Measurements from ENCODE around the gene CDKL1.

CDKL1 gene

DNA sequence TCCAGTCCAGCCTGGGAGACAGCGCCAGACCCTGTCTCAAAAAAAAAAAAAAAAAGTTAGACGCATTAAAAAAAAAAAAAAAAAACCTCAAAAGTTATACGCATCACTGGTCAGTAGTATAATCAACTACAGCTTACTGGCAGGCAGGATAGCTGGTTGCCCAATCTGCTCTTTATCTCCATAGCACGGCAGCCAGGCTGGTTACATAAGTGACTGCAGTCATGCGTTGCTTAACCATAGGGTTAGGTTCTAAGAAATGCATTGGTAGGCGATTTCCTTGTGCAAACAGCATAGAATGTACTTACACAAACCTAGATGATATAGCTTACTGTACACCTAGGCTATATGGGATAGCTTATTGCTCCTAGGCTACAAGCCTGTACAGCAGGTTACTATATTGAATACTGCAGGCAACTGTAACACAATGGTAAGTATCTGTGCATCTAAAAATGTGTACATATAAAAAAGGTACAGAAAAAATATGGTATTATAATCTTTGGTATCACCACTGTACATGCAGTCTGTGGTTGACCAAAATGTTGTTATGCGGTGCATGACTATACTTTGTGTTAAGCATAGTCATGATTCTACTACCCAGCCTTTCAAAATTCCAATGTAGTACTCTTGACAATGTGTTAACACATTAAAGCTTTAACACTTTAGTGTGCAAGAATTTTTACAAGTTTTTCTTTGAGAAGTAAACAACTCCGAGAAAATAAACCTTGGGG is 92.8 kb downstream of the CDKL1 start:
- DNase-seq (ENCODE audit: extremely low spot score, insufficient read length, low read depth): no peak
- FAIRE-seq: peak; percentile 12

DNA sequence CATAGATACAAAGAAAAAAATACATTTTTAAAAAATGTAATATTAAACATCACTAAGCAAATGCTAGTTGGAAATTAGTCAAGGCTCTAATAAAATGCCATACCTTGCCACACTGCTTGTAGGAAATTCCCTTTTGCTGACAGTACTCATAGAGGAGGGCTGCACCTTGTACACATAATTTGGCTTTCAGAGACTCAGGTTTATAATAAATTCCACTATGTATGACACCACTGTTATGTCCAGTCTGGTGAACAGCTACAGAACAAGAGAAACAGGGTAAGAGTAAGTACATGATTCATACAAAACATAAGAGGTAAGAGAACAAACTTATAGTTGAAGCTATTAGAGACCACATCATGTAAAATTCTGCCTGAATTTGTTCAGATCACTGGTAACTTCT is 94.8 kb downstream of the CDKL1 start:
- no peak for DNase-seq (ENCODE audit: extremely low spot score, insufficient read length, low read depth)
- FAIRE-seq: no peak

GRCh38 chr14:50299585-50299984 is 97.1 kb downstream of the CDKL1 start:
- no peak for DNase-seq (ENCODE audit: extremely low spot score, insufficient read length, low read depth)
- no peak for FAIRE-seq

- FAIRE-seq: no peak
Observed at GRCh38 chr14:50290306-50290705, 106.4 kb downstream of the CDKL1 start.

GRCh38 chr14:50288146-50288545 is 108.5 kb downstream of the CDKL1 start:
- DNase-seq (ENCODE audit: extremely low spot score, insufficient read length, low read depth) (no peak), FAIRE-seq (no peak)

More at GRCh38 chr14:50290306-50290705, 106.4 kb downstream of the CDKL1 start:
- DNase-seq (ENCODE audit: extremely low spot score, insufficient read length, low read depth): no peak

GRCh38 chr14:50285861-50286260 is 110.8 kb downstream of the CDKL1 start:
- DNase-seq (ENCODE audit: extremely low spot score, insufficient read length, low read depth) (no peak), FAIRE-seq (no peak)
